Activated naive CD4-positive, alpha-beta T cell treated with anti-CD3 and anti-CD28 coated beads, Interleukin-2, amount 50 U/mL, for 24 hours (primary cell): ENCODE results near the gene P2RX3.

Experiments used
- H3K27ac Mint-ChIP-seq: one replicate; pipeline ENCODE4 v1.8.0; 2021; ENCODE audit warnings: mild to moderate bottlenecking, mixed read lengths
- H3K27me3 Mint-ChIP-seq: one replicate; pipeline ENCODE4 v1.8.0; 2021; ENCODE audit warnings: mixed read lengths
- H3K36me3 Mint-ChIP-seq: one replicate; pipeline ENCODE4 v1.8.0; 2021; ENCODE audit warnings: mixed read lengths
- H3K4me1 Mint-ChIP-seq: one replicate; pipeline ENCODE4 v1.8.0; 2021; ENCODE audit warnings: mixed read lengths
- H3K4me3 Mint-ChIP-seq: one replicate; pipeline ENCODE4 v1.8.0; 2021; ENCODE audit warnings: mild to moderate bottlenecking, mixed read lengths
- H3K9me3 Mint-ChIP-seq: one replicate; pipeline ENCODE4 v1.8.0; 2021; ENCODE audit warnings: mixed read lengths

P2RX3 gene

GRCh38 chr11:57320067-57320718 lies 18.0 kb upstream of the P2RX3 start:
- Mint-ChIP-seq H3K36me3 (peaks cover 6% of the 10 kb centered on the region), H3K4me3 (no peak overlapping the region), H3K27me3 (no peaks in the 10 kb centered on the region), H3K27ac (no peak overlapping the region), H3K9me3 (no peaks in the 10 kb centered on the region), H3K4me1 (peaks cover 28% of the 10 kb centered on the region)

- no peaks in the 10 kb centered on the region for H3K9me3 Mint-ChIP-seq
- no peaks in the 10 kb centered on the region for H3K27me3 Mint-ChIP-seq
- H3K27ac Mint-ChIP-seq: peak overlapping the region; percentile 36
- H3K4me1 Mint-ChIP-seq: peaks cover 34% of the 10 kb centered on the region
- peaks cover 8% of the 10 kb centered on the region for H3K36me3 Mint-ChIP-seq
- no peak overlapping the region for H3K4me3 Mint-ChIP-seq
These were observed 17.3 kb upstream of the P2RX3 start for GRCh38 chr11:57320719-57321387.

GRCh38 chr11:57321388-57322255 lies 16.5 kb upstream of the P2RX3 start:
- peaks cover 13% of the 10 kb centered on the region for H3K36me3 Mint-ChIP-seq
- H3K4me3 Mint-ChIP-seq: peak overlapping the region; percentile 33
- H3K4me1 Mint-ChIP-seq: peaks cover 41% of the 10 kb centered on the region
- H3K9me3 Mint-ChIP-seq: no peaks in the 10 kb centered on the region
- no peaks in the 10 kb centered on the region for H3K27me3 Mint-ChIP-seq
- H3K27ac Mint-ChIP-seq: peak overlapping the region; percentile 32

- H3K27me3 Mint-ChIP-seq: no peaks in the 10 kb centered on the region
- H3K27ac Mint-ChIP-seq: peak overlapping the region; percentile 91
- peaks cover 20% of the 10 kb centered on the region for H3K36me3 Mint-ChIP-seq
- H3K4me1 Mint-ChIP-seq: peaks cover 44% of the 10 kb centered on the region
- no peaks in the 10 kb centered on the region for H3K9me3 Mint-ChIP-seq
- H3K4me3 Mint-ChIP-seq: peak overlapping the region; percentile 90
These were observed 15.6 kb upstream of the P2RX3 start for GRCh38 chr11:57322256-57323166.

GRCh38 chr11:57323167-57323854 lies 14.8 kb upstream of the P2RX3 start:
- H3K4me1 Mint-ChIP-seq: peaks cover 46% of the 10 kb centered on the region

GRCh38 chr11:57323855-57324153 lies 14.3 kb upstream of the P2RX3 start:
- Mint-ChIP-seq H3K4me3 (peak overlapping the region; percentile 90), H3K9me3 (no peaks in the 10 kb centered on the region), H3K4me1 (peaks cover 51% of the 10 kb centered on the region), H3K27me3 (no peaks in the 10 kb centered on the region), H3K36me3 (peaks cover 28% of the 10 kb centered on the region), H3K27ac (peak overlapping the region; percentile 15)

More at GRCh38 chr11:57323167-57323854, 14.8 kb upstream of the P2RX3 start:
- Mint-ChIP-seq H3K27ac (peak overlapping the region; percentile 91), H3K4me3 (peak overlapping the region; percentile 90), H3K9me3 (no peaks in the 10 kb centered on the region), H3K27me3 (no peaks in the 10 kb centered on the region), H3K36me3 (peaks cover 23% of the 10 kb centered on the region)

GRCh38 chr11:57324154-57324885 lies 13.8 kb upstream of the P2RX3 start:
- peaks cover 29% of the 10 kb centered on the region for H3K36me3 Mint-ChIP-seq
- no peaks in the 10 kb centered on the region for H3K27me3 Mint-ChIP-seq
- H3K4me1 Mint-ChIP-seq: peaks cover 50% of the 10 kb centered on the region
- H3K27ac Mint-ChIP-seq: peak overlapping the region; percentile 15
- H3K9me3 Mint-ChIP-seq: no peaks in the 10 kb centered on the region
- H3K4me3 Mint-ChIP-seq: peak overlapping the region; percentile 90

GRCh38 chr11:57324886-57325734 lies 13.0 kb upstream of the P2RX3 start, which contains the start of gene TNKS1BP1:
Gene TNKS1BP1 (minus strand): TSS chr11:57324952. CDS start chr11:57321885, 3,067 bp downstream.
- Mint-ChIP-seq H3K4me3 (peak within 1 kb of the TSS; percentile 90), H3K36me3 (peaks cover 35% of the 10 kb centered on the region), H3K27me3 (no peaks in the 10 kb centered on the region), H3K9me3 (no peaks in the 10 kb centered on the region), H3K4me1 (peaks cover 58% of the 10 kb centered on the region), H3K27ac (peak within 1 kb of the TSS; percentile 98)

- Mint-ChIP-seq H3K9me3 (no peaks in the 10 kb centered on the region), H3K27me3 (no peaks in the 10 kb centered on the region), H3K4me3 (peak overlapping the region; percentile 87), H3K27ac (peak overlapping the region; percentile 98), H3K36me3 (peaks cover 40% of the 10 kb centered on the region), H3K4me1 (peaks cover 63% of the 10 kb centered on the region)
These were observed 12.5 kb upstream of the P2RX3 start for GRCh38 chr11:57325735-57326048.

GRCh38 chr11:57327721-57328120 lies 10.4 kb upstream of the P2RX3 start:
- H3K36me3 Mint-ChIP-seq: peaks cover 37% of the 10 kb centered on the region
- H3K4me1 Mint-ChIP-seq: peaks cover 53% of the 10 kb centered on the region
- no peak overlapping the region for H3K4me3 Mint-ChIP-seq
- no peaks in the 10 kb centered on the region for H3K9me3 Mint-ChIP-seq
- no peaks in the 10 kb centered on the region for H3K27me3 Mint-ChIP-seq
- H3K27ac Mint-ChIP-seq: peak overlapping the region; percentile 77

GRCh38 chr11:57330029-57330428 lies 8.1 kb upstream of the P2RX3 start:
- Mint-ChIP-seq H3K27ac (peak overlapping the region; percentile 94), H3K4me1 (peaks cover 63% of the 10 kb centered on the region), H3K9me3 (no peaks in the 10 kb centered on the region), H3K4me3 (peak overlapping the region; percentile 40), H3K27me3 (no peaks in the 10 kb centered on the region), H3K36me3 (peaks cover 51% of the 10 kb centered on the region)

GRCh38 chr11:57331720-57332119 lies 6.4 kb upstream of the P2RX3 start:
- H3K9me3 Mint-ChIP-seq: no peaks in the 10 kb centered on the region
- no peaks in the 10 kb centered on the region for H3K27me3 Mint-ChIP-seq
- no peak overlapping the region for H3K4me3 Mint-ChIP-seq
- H3K27ac Mint-ChIP-seq: no peak overlapping the region
- peaks cover 60% of the 10 kb centered on the region for H3K4me1 Mint-ChIP-seq
- peaks cover 44% of the 10 kb centered on the region for H3K36me3 Mint-ChIP-seq

GRCh38 chr11:57332694-57333440 lies 5.3 kb upstream of the P2RX3 start:
- Mint-ChIP-seq H3K27ac (no peak overlapping the region), H3K9me3 (no peaks in the 10 kb centered on the region), H3K36me3 (peaks cover 35% of the 10 kb centered on the region), H3K4me1 (peaks cover 58% of the 10 kb centered on the region), H3K4me3 (peak overlapping the region; percentile 52), H3K27me3 (no peaks in the 10 kb centered on the region)
